Posterior vena cava (tissue), 2 donors: ENCODE measurements around the gene TMEM60. TPM values are rescaled to one million over a fixed set of nuclear protein-coding genes. Genes with fewer than 3 reads are reported as not detected.

Source experiments
- DNase-seq: peaks from one replicate; pipeline ENCODE4 v3.0.0-alpha.2; 2020; ENCODE audit warnings: low spot score
- intact Hi-C, 2 donors: fragments of 100-400 bp; cut with DNase I; formaldehyde crosslinking; loops; one replicate each; pipeline versions ENCODE4 v1.14.1 to v1.14.2; 2022 to 2023
- total RNA-seq, 2 donors: library from RNA; stranded (reverse); fragmentation: NEBNext Ultra II Directional; extraction: Animal tissue kit (Norgen Biotek cat#: 25700); gene quantifications; one replicate each; pipeline ENCODE4 v1.2.1, GENCODE V29; 2021
- donor health status: DM: yes; HTN: yes; CAD: no.
- donor health status: DM: yes; HTN: yes; CAD: no.

The TMEM60 gene
- total RNA-seq, 2 donors from 2014 or later = 9.7 to 11.1 TPM

DNA sequence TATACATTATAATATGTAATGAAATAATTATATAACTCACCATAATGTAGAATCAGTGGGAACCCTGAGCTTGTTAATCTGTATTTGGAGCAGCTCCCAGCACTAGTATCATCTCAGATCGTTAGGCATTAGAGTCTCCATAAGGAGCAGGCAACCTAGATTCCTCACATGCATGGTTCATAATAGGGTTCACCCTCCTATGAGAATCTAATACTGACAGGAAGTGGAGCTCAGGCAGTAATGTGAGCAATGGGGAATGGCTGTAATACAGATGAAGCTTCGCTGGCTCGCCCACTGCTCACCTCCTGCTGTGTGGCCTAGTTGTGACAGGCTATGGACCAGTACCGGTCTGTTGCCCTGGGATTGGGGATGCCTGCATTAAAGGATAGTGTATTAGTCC is 52.5 kb downstream of the TMEM60 start:
- intact Hi-C loops = no loop called here
- no peak for DNase-seq

Other genes with a start within 250 kb of the TMEM60 start
- 10 to 100 TPM; 19.2 to 19.8 TPM for gene RSBN1L, start 102.0 kb downstream of the TMEM60 start, total RNA-seq
- gene PHTF2, start 339 bp upstream of the TMEM60 start, total RNA-seq = 10 to 100 TPM; 19.1 to 41.3 TPM